ENCODE data around the gene RAB25. TPM values are rescaled to one million over a fixed set of nuclear protein-coding genes. Genes with fewer than 3 reads are reported as not detected.
"Not testable (repeated sequence)": the region's sequence is repeated elsewhere in the genome, so short reads cannot be mapped to it uniquely, and the experiment has no call there.

Gene RAB25
- total RNA-seq, 5 donors from 2014 or later (not counting 1 experiment from before 2014, with no cell fraction given) = 0.26 to 2.3 (median 1.9) TPM

DNA sequence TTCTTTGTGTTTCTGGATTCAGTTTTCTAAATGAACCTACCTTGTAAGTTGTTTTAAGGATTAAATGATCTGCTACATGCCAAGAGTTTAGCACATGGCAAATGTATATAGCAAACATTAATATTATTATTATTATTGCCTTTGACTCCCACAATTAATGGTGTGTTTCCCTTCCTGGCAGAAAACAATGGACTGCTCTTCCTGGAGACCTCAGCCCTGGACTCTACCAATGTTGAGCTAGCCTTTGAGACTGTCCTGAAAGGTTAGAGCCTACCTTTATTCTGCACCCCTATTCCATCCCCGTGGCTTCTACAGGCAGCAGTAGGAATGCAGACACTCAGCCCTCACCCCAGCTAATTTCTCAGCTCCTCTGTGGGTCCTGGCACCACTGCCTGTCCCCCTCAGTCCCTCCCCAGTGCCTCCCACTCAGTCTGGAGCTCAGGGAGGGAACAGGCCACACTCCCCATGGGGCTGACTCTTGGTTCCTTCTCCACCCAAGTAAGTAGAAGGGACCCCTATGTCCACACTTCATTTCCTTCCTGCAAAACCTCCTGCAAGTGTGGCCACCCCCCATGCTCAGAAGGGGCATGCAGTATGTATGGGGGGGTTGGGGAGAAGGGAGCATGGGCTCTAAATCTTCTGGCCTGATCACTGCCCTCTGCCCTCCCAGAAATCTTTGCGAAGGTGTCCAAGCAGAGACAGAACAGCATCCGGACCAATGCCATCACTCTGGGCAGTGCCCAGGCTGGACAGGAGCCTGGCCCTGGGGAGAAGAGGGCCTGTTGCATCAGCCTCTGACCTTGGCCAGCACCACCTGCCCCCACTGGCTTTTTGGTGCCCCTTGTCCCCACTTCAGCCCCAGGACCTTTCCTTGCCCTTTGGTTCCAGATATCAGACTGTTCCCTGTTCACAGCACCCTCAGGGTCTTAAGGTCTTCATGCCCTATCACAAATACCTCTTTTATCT lies 8.8 kb downstream of the RAB25 start:
- Mint-ChIP-seq H3K4me3 (no peak overlapping the region), H3K27me3 (no peaks in the 10 kb centered on the region), H3K9me3 (no peaks in the 10 kb centered on the region), H3K4me1 (peaks cover 5 to 7% (median 6%) of the 10 kb centered on the region in 3 donors), H3K27ac (no peak overlapping the region), H3K36me3 (no peaks in the 10 kb centered on the region)
- ChIA-PET CTCF (no interaction called here), POLR2A (no interaction called here)
- Histone ChIP-seq H3K27ac (ENCODE audit: low read length) (no peak overlapping the region), H3K27me3 (replicated peaks in 1 of 2; ENCODE audit: control insufficient read depth in 2 of 2, extremely low read depth in 1 of 2, insufficient read depth in 2 of 2, low read length in 1 of 2) (peaks cover 0 to 7% of the 10 kb centered on the region in 2 experiments), H3K4me3 (ENCODE audit: control insufficient read depth in 1 of 2, extremely low read depth in 1 of 2, low read length in 1 of 2) (no peak overlapping the region), H3K9me3 (no peaks in the 10 kb centered on the region), H3K36me3 (ENCODE audit: control insufficient read depth in 2 of 2, extremely low read depth in 1 of 2, insufficient read depth in 1 of 2, low read length in 1 of 2) (no peaks in the 10 kb centered on the region), H3K4me1 (ENCODE audit: control insufficient read depth in 1 of 2, extremely low read depth in 1 of 2, insufficient read depth in 2 of 2, low read length in 2 of 2) (peaks cover 0 to 4% of the 10 kb centered on the region in 2 experiments)
- ATAC-seq (replicated peaks in 1 of 4) (no peak), DNase-seq (no peak)
- WGBS (ENCODE audit: insufficient coverage) = 84% methylated on average over 3 of the region's 3 CpGs

DNA sequence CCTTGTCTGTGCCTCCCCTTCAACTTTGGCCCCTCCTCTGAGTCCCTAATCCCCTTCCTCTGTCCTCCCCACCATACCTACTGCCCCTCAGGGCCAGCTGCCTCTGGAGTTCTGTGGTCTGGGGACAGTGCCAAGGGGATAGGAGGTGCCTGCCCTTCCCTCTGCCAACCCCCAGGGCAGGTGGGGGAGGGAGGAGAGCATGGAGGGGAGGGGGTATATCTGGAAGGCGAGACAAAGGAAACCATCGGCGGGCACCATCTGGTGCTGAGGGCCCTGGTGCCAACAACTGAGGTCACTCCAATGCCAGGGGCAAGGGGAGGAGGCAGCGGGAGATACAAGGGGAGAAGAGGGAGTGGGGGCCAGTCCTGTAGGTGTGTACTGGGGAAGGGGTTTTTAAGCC lies 9.6 kb downstream of the RAB25 start:
- H3K9me3 ChIP-seq = no peaks in the 10 kb centered on the region
- Mint-ChIP-seq H3K4me3 (no peak overlapping the region), H3K27ac (no peak overlapping the region), H3K27me3 (peaks cover 0 to 3% of the 10 kb centered on the region in 2 donors), H3K4me1 (peaks cover 7 to 8% (median 7%) of the 10 kb centered on the region in 3 donors), H3K9me3 (no peaks in the 10 kb centered on the region), H3K36me3 (no peaks in the 10 kb centered on the region)
- DNase-seq (no peak), ATAC-seq (replicated peaks in 1 of 4) (no peak)
- no peak overlapping the region for H3K27ac ChIP-seq (ENCODE audit: low read length)
- H3K27me3 ChIP-seq (replicated peaks in 1 of 2; ENCODE audit: control insufficient read depth in 2 of 2, extremely low read depth in 1 of 2, insufficient read depth in 2 of 2, low read length in 1 of 2) = peaks cover 0 to 12% of the 10 kb centered on the region in 2 experiments
- H3K4me3 ChIP-seq (ENCODE audit: control insufficient read depth in 1 of 2, extremely low read depth in 1 of 2, low read length in 1 of 2) = no peak overlapping the region
- 70% methylated on average over 4 of the region's 4 CpGs for WGBS (ENCODE audit: insufficient coverage)
- ChIA-PET POLR2A (no interaction called here), CTCF (no interaction called here)
- no peaks in the 10 kb centered on the region for H3K36me3 ChIP-seq (ENCODE audit: control insufficient read depth in 2 of 2, extremely low read depth in 1 of 2, insufficient read depth in 1 of 2, low read length in 1 of 2)
- peaks cover 0 to 4% of the 10 kb centered on the region in 2 experiments for H3K4me1 ChIP-seq (ENCODE audit: control insufficient read depth in 1 of 2, extremely low read depth in 1 of 2, insufficient read depth in 2 of 2, low read length in 2 of 2)

- H3K27ac ChIP-seq (ENCODE audit: low read length); H3K9me3 Mint-ChIP-seq; CTCF ChIA-PET: not testable (repeated sequence)
Observed at GRCh38 chr1:156071332-156071816, 10.4 kb downstream of the RAB25 start.

GRCh38 chr1:156072251-156072650 lies 11.3 kb downstream of the RAB25 start:
- ChIA-PET CTCF (no interaction called here), POLR2A (interaction anchor here in 1 of 2 donors (0.6 kb wide), 1 partner anchor 39 kb away, joined by 3 read pairs; no protein-coding TSS in a partner anchor)
- Mint-ChIP-seq H3K27me3 (peaks cover 0 to 4% of the 10 kb centered on the region in 2 donors), H3K4me3 (no peak overlapping the region), H3K36me3 (no peaks in the 10 kb centered on the region), H3K27ac (no peak overlapping the region), H3K9me3 (no peaks in the 10 kb centered on the region), H3K4me1 (peaks cover 0 to 3% (median 2%) of the 10 kb centered on the region in 3 donors)
- no peaks in the 10 kb centered on the region for H3K9me3 ChIP-seq
- no peak overlapping the region for H3K27ac ChIP-seq (ENCODE audit: low read length)
- peaks cover 0 to 6% of the 10 kb centered on the region in 2 experiments for H3K4me1 ChIP-seq (ENCODE audit: control insufficient read depth in 1 of 2, extremely low read depth in 1 of 2, insufficient read depth in 2 of 2, low read length in 2 of 2)
- WGBS (ENCODE audit: insufficient coverage) = 83% methylated on average over 1 of the region's 6 CpGs
- ATAC-seq (replicated peaks in 1 of 4) (no peak), DNase-seq (no peak)
- H3K36me3 ChIP-seq (ENCODE audit: control insufficient read depth in 2 of 2, extremely low read depth in 1 of 2, insufficient read depth in 1 of 2, low read length in 1 of 2) = no peaks in the 10 kb centered on the region
- H3K4me3 ChIP-seq (ENCODE audit: control insufficient read depth in 1 of 2, extremely low read depth in 1 of 2, low read length in 1 of 2) = no peak overlapping the region
- peaks cover 0 to 21% of the 10 kb centered on the region in 2 experiments for H3K27me3 ChIP-seq (replicated peaks in 1 of 2; ENCODE audit: control insufficient read depth in 2 of 2, extremely low read depth in 1 of 2, insufficient read depth in 2 of 2, low read length in 1 of 2)

More at GRCh38 chr1:156071332-156071816, 10.4 kb downstream of the RAB25 start:
- 90% methylated on average over 3 of the region's 7 CpGs for WGBS (ENCODE audit: insufficient coverage)
- not testable (repeated sequence) for DNase-seq; H3K4me3 ChIP-seq (ENCODE audit: control insufficient read depth in 1 of 2, extremely low read depth in 1 of 2, low read length in 1 of 2); H3K4me3 Mint-ChIP-seq; H3K4me1 Mint-ChIP-seq; H3K36me3 Mint-ChIP-seq; H3K27me3 Mint-ChIP-seq; ATAC-seq (replicated peaks in 1 of 4); H3K9me3 ChIP-seq; H3K36me3 ChIP-seq (ENCODE audit: control insufficient read depth in 2 of 2, extremely low read depth in 1 of 2, insufficient read depth in 1 of 2, low read length in 1 of 2); H3K4me1 ChIP-seq (ENCODE audit: control insufficient read depth in 1 of 2, extremely low read depth in 1 of 2, insufficient read depth in 2 of 2, low read length in 2 of 2)
- peaks cover 0 to 14% of the 10 kb centered on the region in 2 experiments for H3K27me3 ChIP-seq (replicated peaks in 1 of 2; ENCODE audit: control insufficient read depth in 2 of 2, extremely low read depth in 1 of 2, insufficient read depth in 2 of 2, low read length in 1 of 2)
- POLR2A ChIA-PET = interaction anchor here in 1 of 2 donors (0.6 kb wide), 1 partner anchor 40 kb away, joined by 3 read pairs; no protein-coding TSS in a partner anchor
- peak overlapping the region in 1 of 2 donors; percentile 55 for H3K27ac Mint-ChIP-seq

GRCh38 chr1:156073110-156073687 lies 12.2 kb downstream of the RAB25 start:
- Histone ChIP-seq H3K4me1 (ENCODE audit: control insufficient read depth in 1 of 2, extremely low read depth in 1 of 2, insufficient read depth in 2 of 2, low read length in 2 of 2) (peaks cover 0 to 6% of the 10 kb centered on the region in 2 experiments), H3K36me3 (ENCODE audit: control insufficient read depth in 2 of 2, extremely low read depth in 1 of 2, insufficient read depth in 1 of 2, low read length in 1 of 2) (no peaks in the 10 kb centered on the region), H3K9me3 (no peaks in the 10 kb centered on the region), H3K27me3 (replicated peaks in 1 of 2; ENCODE audit: control insufficient read depth in 2 of 2, extremely low read depth in 1 of 2, insufficient read depth in 2 of 2, low read length in 1 of 2) (peaks cover 0 to 21% of the 10 kb centered on the region in 2 experiments), H3K27ac (ENCODE audit: low read length) (no peak overlapping the region), H3K4me3 (ENCODE audit: control insufficient read depth in 1 of 2, extremely low read depth in 1 of 2, low read length in 1 of 2) (no peak overlapping the region)
- ChIA-PET POLR2A (interaction anchor here in 1 of 2 donors (0.6 kb wide), 1 partner anchor 39 kb away, joined by 5 read pairs; no protein-coding TSS in a partner anchor), CTCF (interaction anchor here in 1 of 2 donors (1.0 kb wide), 1 partner anchor 112 kb away, joined by 9 read pairs; no protein-coding TSS in a partner anchor)
- Mint-ChIP-seq H3K36me3 (no peaks in the 10 kb centered on the region), H3K27ac (no peak overlapping the region), H3K4me1 (peaks cover 0 to 3% (median 2%) of the 10 kb centered on the region in 3 donors), H3K9me3 (no peaks in the 10 kb centered on the region), H3K27me3 (peaks cover 0 to 4% of the 10 kb centered on the region in 2 donors), H3K4me3 (no peak overlapping the region)
- 33% methylated on average over 1 of the region's 1 CpG for WGBS (ENCODE audit: insufficient coverage)
- DNase-seq (no peak), ATAC-seq (replicated peaks in 1 of 4) (no peak)

DNA sequence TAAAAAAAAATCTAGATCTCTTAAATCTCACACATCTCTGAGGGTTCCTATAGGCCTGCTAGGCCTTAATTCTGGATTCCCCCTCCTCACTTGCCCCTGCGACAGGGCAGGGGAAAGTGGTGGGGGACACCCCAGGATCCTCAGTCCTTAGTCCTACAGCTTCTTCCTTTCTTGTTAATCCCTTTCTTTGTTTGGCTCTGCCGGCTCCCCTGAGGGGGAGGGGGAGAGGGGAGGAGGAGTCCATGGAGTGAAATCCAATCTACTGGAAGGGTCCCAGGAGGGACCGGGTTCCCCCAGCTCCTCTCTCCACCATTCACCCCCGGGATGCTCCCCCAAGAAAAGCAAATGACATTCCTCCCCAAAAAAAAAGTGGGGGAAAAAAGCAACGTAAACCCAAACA lies 12.8 kb downstream of the RAB25 start:
- Mint-ChIP-seq H3K4me3 (no peak overlapping the region), H3K27me3 (peaks cover 0 to 4% of the 10 kb centered on the region in 2 donors), H3K27ac (no peak overlapping the region), H3K4me1 (peaks cover 0 to 3% (median 2%) of the 10 kb centered on the region in 3 donors), H3K9me3 (no peaks in the 10 kb centered on the region), H3K36me3 (no peaks in the 10 kb centered on the region)
- Histone ChIP-seq H3K4me3 (ENCODE audit: control insufficient read depth in 1 of 2, extremely low read depth in 1 of 2, low read length in 1 of 2) (no peak overlapping the region), H3K9me3 (no peaks in the 10 kb centered on the region), H3K27me3 (replicated peaks in 1 of 2; ENCODE audit: control insufficient read depth in 2 of 2, extremely low read depth in 1 of 2, insufficient read depth in 2 of 2, low read length in 1 of 2) (peaks cover 0 to 21% of the 10 kb centered on the region in 2 experiments), H3K27ac (ENCODE audit: low read length) (no peak overlapping the region), H3K36me3 (ENCODE audit: control insufficient read depth in 2 of 2, extremely low read depth in 1 of 2, insufficient read depth in 1 of 2, low read length in 1 of 2) (no peaks in the 10 kb centered on the region), H3K4me1 (ENCODE audit: control insufficient read depth in 1 of 2, extremely low read depth in 1 of 2, insufficient read depth in 2 of 2, low read length in 2 of 2) (peaks cover 0 to 6% of the 10 kb centered on the region in 2 experiments)
- ChIA-PET POLR2A (interaction anchor here in 1 of 2 donors (0.6 kb wide), 1 partner anchor 40 kb away, joined by 5 read pairs; no protein-coding TSS in a partner anchor), CTCF (interaction anchor here in 1 of 2 donors (1.0 kb wide), 1 partner anchor 113 kb away, joined by 9 read pairs; no protein-coding TSS in a partner anchor)
- ATAC-seq (replicated peaks in 1 of 4) (no peak), DNase-seq (no peak)
- WGBS (ENCODE audit: insufficient coverage) = no CpG with 5 or more reads among the region's 5 CpGs

Measured in T-cell (primary cell).